Myometrial cell (primary cell): Measurements from ENCODE around the gene HHEX. TPM values are rescaled to one million over a fixed set of nuclear protein-coding genes. Genes with fewer than 3 reads are reported as not detected.

Source experiments
- total RNA-seq: library from RNA; depleted of rRNA; stranded (reverse); fragments of >200 nt; gene quantifications from 2 replicates; pipeline ENCODE4 v1.2.3, GENCODE V29; 2015

HHEX gene
- total RNA-seq = 0.86 and 3.9 TPM in 2 replicates

GRCh38 chr10:92689663-92690210 is at the start of gene HHEX:
TSS of gene HHEX (plus strand) at chr10:92689955. CDS start at chr10:92689987, 32 bp downstream.

Other genes with a start within 250 kb of the HHEX start
- gene IDE, start 115.9 kb upstream of the HHEX start, total RNA-seq = 18.2 and 25.2 TPM in 2 replicates
- 22.5 and 25.3 TPM in 2 replicates for gene KIF11, start 96.8 kb upstream of the HHEX start, total RNA-seq
- gene EXOC6, start 158.6 kb downstream of the HHEX start, total RNA-seq = 3.4 and 7.8 TPM in 2 replicates